ENCODE data around the gene ST3GAL3.

ST3GAL3 gene

GRCh38 chr1:43908226-43908625 is 200.9 kb downstream of the ST3GAL3 start:
- H3K4me3 ChIP-seq (ENCODE audit: low read depth, low read length), result no peak overlapping the region

GRCh38 chr1:43908858-43909257 is 201.5 kb downstream of the ST3GAL3 start:
- no peak overlapping the region for H3K4me3 ChIP-seq (ENCODE audit: low read depth, low read length)

GRCh38 chr1:43910343-43910742 is 203.0 kb downstream of the ST3GAL3 start:
- no peak overlapping the region for H3K4me3 ChIP-seq (ENCODE audit: low read depth, low read length)

- H3K4me3 ChIP-seq (ENCODE audit: low read depth, low read length), result no peak overlapping the region
Observed at GRCh38 chr1:43912607-43913006, 205.3 kb downstream of the ST3GAL3 start.

- no peak overlapping the region for H3K4me3 ChIP-seq (ENCODE audit: low read depth, low read length)
Observed at GRCh38 chr1:43913051-43913501, 205.7 kb downstream of the ST3GAL3 start.

- no peak overlapping the region for H3K4me3 ChIP-seq (ENCODE audit: low read depth, low read length)
Observed at GRCh38 chr1:43913666-43914360, 206.5 kb downstream of the ST3GAL3 start.

GRCh38 chr1:43914576-43915525 is 207.5 kb downstream of the ST3GAL3 start:
- no peak overlapping the region for H3K4me3 ChIP-seq (ENCODE audit: low read depth, low read length)

GRCh38 chr1:43919906-43920305 is 212.6 kb downstream of the ST3GAL3 start:
- no peak overlapping the region for H3K4me3 ChIP-seq (ENCODE audit: low read depth, low read length)

GRCh38 chr1:43921022-43921421 is 213.7 kb downstream of the ST3GAL3 start:
- H3K4me3 ChIP-seq (ENCODE audit: low read depth, low read length), result no peak overlapping the region

GRCh38 chr1:43924516-43924915 is 217.2 kb downstream of the ST3GAL3 start:
- H3K4me3 ChIP-seq (ENCODE audit: low read depth, low read length), result no peak overlapping the region

GRCh38 chr1:43925846-43926245 is 218.5 kb downstream of the ST3GAL3 start:
- no peak overlapping the region for H3K4me3 ChIP-seq (ENCODE audit: low read depth, low read length)

GRCh38 chr1:43930168-43930948 is 223.0 kb downstream of the ST3GAL3 start:
- no peak overlapping the region for H3K4me3 ChIP-seq (ENCODE audit: low read depth, low read length)

- no peak overlapping the region for H3K4me3 ChIP-seq (ENCODE audit: low read depth, low read length)
Observed at GRCh38 chr1:43930949-43931275, 223.6 kb downstream of the ST3GAL3 start.

- H3K4me3 ChIP-seq (ENCODE audit: low read depth, low read length), result no peak overlapping the region
Observed at GRCh38 chr1:43931711-43932660, 224.7 kb downstream of the ST3GAL3 start.

GRCh38 chr1:43932786-43933385 is 225.6 kb downstream of the ST3GAL3 start:
- H3K4me3 ChIP-seq (ENCODE audit: low read depth, low read length), result peak overlapping the region; percentile 55

- peak within 1 kb of the TSS; percentile 55 for H3K4me3 ChIP-seq (ENCODE audit: low read depth, low read length)
Observed at GRCh38 chr1:43933386-43934100, 226.2 kb downstream of the ST3GAL3 start, which contains the start of gene ARTN. TSS of gene ARTN (plus strand) at chr1:43933801. CDS start at chr1:43935657, 1,856 bp downstream.

- H3K4me3 ChIP-seq (ENCODE audit: low read depth, low read length), result peak overlapping the region; percentile 55
Observed at GRCh38 chr1:43934101-43934985, 227.0 kb downstream of the ST3GAL3 start.

GRCh38 chr1:43934986-43935324 is 227.6 kb downstream of the ST3GAL3 start:
- no peak overlapping the region for H3K4me3 ChIP-seq (ENCODE audit: low read depth, low read length)

All from iPS-11a (cell line).